Ascending aorta (tissue), 2 donors: Measurements from ENCODE around the gene SLC29A1. TPM values are rescaled to one million over a fixed set of nuclear protein-coding genes. Genes with fewer than 3 reads are reported as not detected.
A peak's percentile ranks its signal among the peaks of the same experiment; 100 is the strongest.

Source experiments
- DNase-seq, 2 donors: peaks; one replicate each; pipeline ENCODE4 v3.0.0-alpha.2; 2019; ENCODE audit warnings: low spot score in 2 of 2
- H3K27ac ChIP-seq, 2 donors: fragments of 200-600 bp; sonication (generic); one replicate each; pipeline ENCODE4 v1.5.1; 2016 to 2017; ENCODE audit warnings: mild to moderate bottlenecking in 1 of 2
- H3K27me3 ChIP-seq: fragments of 200-600 bp; sonication (generic); one replicate; pipeline ENCODE4 v1.5.1; 2017
- H3K36me3 ChIP-seq, 2 donors: fragments of 200-600 bp; sonication (generic); one replicate each; pipeline ENCODE4 v1.5.1; 2016
- H3K4me1 ChIP-seq, 2 donors: fragments of 200-600 bp; sonication (generic); one replicate each; pipeline ENCODE4 v1.5.1; 2016 to 2017; ENCODE audit warnings: mild to moderate bottlenecking in 1 of 2
- H3K4me3 ChIP-seq, 2 donors: fragments of 200-600 bp; sonication (generic); one replicate each; pipeline ENCODE4 v1.5.1; 2016 to 2017; ENCODE audit warnings: mild to moderate bottlenecking in 1 of 2
- H3K9me3 ChIP-seq, 2 donors: fragments of 200-600 bp; sonication (generic); one replicate each; pipeline ENCODE4 v1.5.1; 2016
- CTCF ChIP-seq, 3 experiments: fragments of 200-600 bp in 2 of 3; fragments of 450-650 bp in 1 of 3; sonication (generic) in 2 of 3; IDR thresholded peaks; one replicate each; pipeline ENCODE4 v1.5.1; 2016 to 2019; ENCODE audit warnings: antibody characterized with exemption in 3 of 3, mild to moderate bottlenecking in 1 of 3, moderate library complexity in 1 of 3
- intact Hi-C: fragments of 100-400 bp; cut with DNase I; formaldehyde crosslinking; loops from one replicate; pipeline ENCODE4 v1.15.1; 2023
- total RNA-seq: library from RNA; depleted of rRNA; stranded (reverse); fragments of >200 nt; gene quantifications from one replicate; pipeline ENCODE4 v1.1.0, GENCODE V29; 2016

SLC29A1 gene
- total RNA-seq, 1 donor from 2014 or later: 224 TPM

- no peak for TF ChIP-seq CTCF (IDR thresholded peaks at IDR 0.05)
- H3K36me3 ChIP-seq: no peaks in the 10 kb centered on the region
- intact Hi-C loops: loop anchor here (5.0 kb wide), 3 partner anchors 45 to 190 kb away; partner anchors contain the start of genes AARS2 and CDC5L
Observed at GRCh38 chr6:44267252-44267651, 43.9 kb downstream of the SLC29A1 start.

GRCh38 chr6:44268095-44268628, 44.8 kb downstream of the SLC29A1 start:
- intact Hi-C loops: loop anchor here (1.0 to 5.0 kb wide), 4 partner anchors 44 to 189 kb away; partner anchors contain the start of genes AARS2 and CDC5L
- H3K27me3 ChIP-seq: peaks cover 13% of the 10 kb centered on the region

More at GRCh38 chr6:44267252-44267651, 43.9 kb downstream of the SLC29A1 start:
- Histone ChIP-seq H3K4me3 (no peak overlapping the region), H3K27ac (no peak overlapping the region), H3K4me1 (peaks cover 17 to 26% of the 10 kb centered on the region in 2 donors), H3K9me3 (no peaks in the 10 kb centered on the region), H3K27me3 (peaks cover 9% of the 10 kb centered on the region)
- no peak for DNase-seq

DNA sequence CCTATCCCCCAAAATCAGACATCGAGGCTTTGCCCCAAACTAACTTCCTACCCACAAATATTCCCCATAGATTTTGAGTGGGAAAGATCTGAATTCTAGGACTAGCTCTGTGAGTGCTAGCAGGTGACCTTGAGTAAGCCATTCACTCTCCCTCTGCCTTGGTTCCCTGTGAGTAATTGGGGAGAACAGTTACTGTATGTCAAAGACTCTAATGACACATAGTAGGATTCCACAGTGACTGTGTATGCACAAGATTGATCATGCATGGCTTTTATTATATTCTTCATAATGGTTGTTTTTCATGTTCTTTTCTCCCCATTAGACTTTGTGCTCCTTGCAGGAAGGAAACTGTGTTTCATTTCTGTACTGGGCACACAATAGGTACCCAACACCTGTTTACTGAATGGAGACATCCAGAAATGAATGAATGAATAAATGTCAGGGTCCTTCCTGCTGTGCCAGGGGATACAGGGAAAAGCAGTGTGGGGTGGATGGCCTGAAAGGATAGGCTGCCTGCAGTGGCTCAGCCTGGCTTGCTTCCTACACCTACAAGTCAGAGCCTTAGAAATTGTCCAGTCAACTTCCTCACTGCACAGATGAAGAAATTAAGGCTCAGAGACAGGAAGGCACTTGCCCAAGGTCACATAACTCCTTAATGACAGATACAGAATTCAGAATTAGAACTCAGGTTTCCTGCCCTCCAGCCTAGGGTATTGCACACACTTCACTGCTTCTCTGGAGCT, 46.0 kb downstream of the SLC29A1 start:
- intact Hi-C loops: loop anchor here (5.0 kb wide), 3 partner anchors 43 to 188 kb away; partner anchors contain the start of genes AARS2 and CDC5L
- TF ChIP-seq CTCF (IDR thresholded peaks at IDR 0.05): no peak
- peaks cover 13% of the 10 kb centered on the region for H3K27me3 ChIP-seq
- H3K4me3 ChIP-seq: no peak overlapping the region
- no peaks in the 10 kb centered on the region for H3K9me3 ChIP-seq
- no peak for DNase-seq
- no peak overlapping the region for H3K27ac ChIP-seq
- H3K36me3 ChIP-seq: no peaks in the 10 kb centered on the region
- H3K4me1 ChIP-seq: peaks cover 3 to 6% of the 10 kb centered on the region in 2 donors

More at GRCh38 chr6:44268095-44268628, 44.8 kb downstream of the SLC29A1 start:
- Histone ChIP-seq H3K4me3 (no peak overlapping the region), H3K9me3 (no peaks in the 10 kb centered on the region), H3K36me3 (no peaks in the 10 kb centered on the region), H3K4me1 (peaks cover 14 to 18% of the 10 kb centered on the region in 2 donors), H3K27ac (no peak overlapping the region)
- DNase-seq: no peak
- TF ChIP-seq CTCF (IDR thresholded peaks at IDR 0.05): peak; percentile 57 to 86 (median 84)

DNA sequence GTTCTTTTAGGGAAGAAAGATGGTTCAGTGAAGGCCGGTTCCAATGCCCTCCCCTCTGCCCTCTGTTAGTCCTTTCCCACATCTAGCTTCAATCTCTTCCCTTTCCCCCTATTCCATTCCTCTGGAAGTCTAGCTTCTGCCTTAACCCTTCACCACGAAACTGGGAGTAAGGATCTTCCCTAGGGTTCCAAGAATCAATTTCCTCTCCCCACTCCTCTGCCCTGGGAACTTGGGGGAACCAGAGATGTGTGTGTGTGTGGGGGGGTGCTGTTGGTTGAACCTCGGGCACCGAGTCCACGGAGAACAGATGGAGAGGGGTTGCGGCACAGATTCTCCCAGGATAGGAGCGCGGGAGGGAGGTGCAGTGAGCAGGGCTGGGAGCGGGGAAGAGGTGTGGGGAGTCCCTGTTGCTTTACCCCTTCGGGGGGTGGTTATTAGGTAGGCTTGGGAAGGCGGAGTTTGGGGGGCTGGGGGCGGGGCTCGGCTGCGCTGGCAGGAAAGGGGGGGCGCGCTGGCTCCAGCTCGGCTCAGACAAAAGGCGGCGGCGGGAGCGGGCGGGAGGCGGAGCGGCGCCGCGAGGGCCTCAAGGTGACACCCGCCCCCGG, 46.6 kb downstream of the SLC29A1 start, which contains the start of gene TMEM151B:
Gene TMEM151B (plus strand): TSS at position 530 of the 605 bp plus-strand sequence. CDS start 293 bp downstream, outside the sequence.
- Histone ChIP-seq H3K4me1 (peaks cover 0 to 2% of the 10 kb centered on the region in 2 donors), H3K4me3 (peak within 1 kb of the TSS; percentile 48 to 58), H3K27me3 (peaks cover 13% of the 10 kb centered on the region), H3K9me3 (no peaks in the 10 kb centered on the region), H3K27ac (no peak within 1 kb of the TSS), H3K36me3 (no peaks in the 10 kb centered on the region)
- TF ChIP-seq CTCF (IDR thresholded peaks at IDR 0.05): no peak
- intact Hi-C loops: loop anchor here (5.0 kb wide), 3 partner anchors 42 to 187 kb away; partner anchors contain the start of genes AARS2 and CDC5L
- no peak for DNase-seq

DNA sequence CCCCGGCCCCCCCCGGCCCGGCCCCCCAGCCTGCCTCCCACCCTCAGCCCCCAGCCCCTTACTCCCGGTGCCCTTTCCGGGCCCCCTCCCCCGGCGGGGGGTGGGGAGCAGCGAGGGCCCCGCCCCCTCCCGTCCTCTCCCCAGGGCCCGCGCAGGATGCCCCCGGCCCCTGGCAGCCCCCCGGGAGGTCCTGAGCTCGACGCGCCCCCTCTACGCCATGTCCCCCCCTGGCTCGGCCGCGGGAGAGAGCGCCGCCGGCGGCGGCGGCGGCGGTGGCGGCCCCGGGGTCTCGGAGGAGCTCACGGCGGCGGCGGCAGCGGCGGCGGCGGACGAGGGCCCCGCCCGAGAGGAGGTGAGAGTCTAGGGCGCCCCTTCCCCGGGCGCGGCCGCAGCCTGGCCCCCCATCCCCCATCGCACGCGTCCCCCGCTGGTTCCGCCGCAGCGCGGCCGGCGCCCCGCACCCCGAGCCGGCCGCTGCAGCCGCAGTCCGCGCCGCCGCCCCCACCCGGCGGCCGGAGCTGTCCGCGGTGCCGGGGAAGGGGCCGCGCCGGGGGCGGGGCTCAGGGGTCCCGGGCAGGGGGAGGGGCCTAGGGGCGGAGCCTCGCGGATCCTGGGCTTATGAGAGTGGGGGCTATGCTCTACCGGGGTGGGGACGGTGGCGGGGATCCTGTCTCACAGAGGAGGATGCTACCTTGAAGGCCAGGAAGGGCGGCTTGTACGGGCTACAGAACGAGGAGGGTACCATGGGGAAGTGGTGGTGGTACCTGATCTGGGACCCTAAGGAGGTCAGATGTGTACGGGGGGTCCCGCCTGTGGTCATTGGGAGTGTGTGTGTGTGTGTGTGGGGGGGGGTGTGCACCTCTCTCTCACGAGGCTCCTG, 47.4 kb downstream of the SLC29A1 start:
- H3K27ac ChIP-seq: no peak overlapping the region
- H3K27me3 ChIP-seq: peaks cover 19% of the 10 kb centered on the region
- intact Hi-C loops: no loop called here

More for the DNA sequence above, 47.4 kb downstream of the SLC29A1 start:
- H3K4me3 ChIP-seq: peak overlapping the region; percentile 48 to 58
- no peak for DNase-seq
- peaks cover 0 to 2% of the 10 kb centered on the region in 2 donors for H3K4me1 ChIP-seq
- TF ChIP-seq CTCF (IDR thresholded peaks at IDR 0.05): no peak
- no peaks in the 10 kb centered on the region for H3K36me3 ChIP-seq
- no peaks in the 10 kb centered on the region for H3K9me3 ChIP-seq
